SU-DHL-6 (cell line): ENCODE data around the gene NCDN.

Source experiments
- H2AFZ ChIP-seq: fragments of 200-600 bp; sonication (generic); 2 replicates; pipeline ENCODE4 v1.6.1; 2014; ENCODE audit warnings: low read depth, mild to moderate bottlenecking, moderate library complexity, mixed read lengths, antibody characterized with exemption, low read length; ENCODE audit not compliant: severe bottlenecking
- H3F3A ChIP-seq: fragments of 200-600 bp; shearing (Covaris generic); 2 replicates; pipeline ENCODE4 v1.6.0; 2016; ENCODE audit warnings: antibody characterized with exemption, mild to moderate bottlenecking; ENCODE audit not compliant: insufficient read depth
- H3K27ac ChIP-seq: fragments of 200-600 bp; sonication (generic); 2 replicates; pipeline ENCODE4 v1.5.1; 2016; ENCODE audit warnings: low read depth, mild to moderate bottlenecking, low read length, moderate library complexity, mixed read lengths
- H3K27me3 ChIP-seq: fragments of 200-600 bp; sonication (generic), shearing (Covaris generic); 2 replicates; pipeline ENCODE4 v1.6.0; 2014; ENCODE audit warnings: mild to moderate bottlenecking, low read length
- H3K36me3 ChIP-seq: fragments of 200-600 bp; sonication (generic); 2 replicates; pipeline ENCODE4 v1.6.1; 2014; ENCODE audit warnings: mild to moderate bottlenecking, low read length, mixed read lengths
- H3K4me2 ChIP-seq: fragments of 300-600, 200-600 bp; shearing (Covaris generic), sonication (generic); 2 replicates; pipeline ENCODE4 v1.6.0; 2014; ENCODE audit warnings: low read length, low read depth, mild to moderate bottlenecking; ENCODE audit not compliant: poor library complexity, severe bottlenecking
- H3K4me3 ChIP-seq: fragments of 200-600 bp; sonication (generic); 2 replicates; pipeline ENCODE4 v1.5.1; 2014; ENCODE audit warnings: antibody characterized with exemption, low read length, mild to moderate bottlenecking, mixed read lengths; ENCODE audit not compliant: insufficient read depth, poor library complexity, severe bottlenecking
- H3K79me2 ChIP-seq: fragments of 200-600 bp; sonication (generic); 2 replicates; pipeline ENCODE4 v1.6.1; 2014; ENCODE audit warnings: mild to moderate bottlenecking, low read length, moderate library complexity; ENCODE audit not compliant: insufficient read depth
- H3K9ac ChIP-seq: fragments of 200-600 bp; sonication (generic); 2 replicates; pipeline ENCODE4 v1.7.0; 2014; ENCODE audit warnings: mild to moderate bottlenecking, low read length
- H3K9me2 ChIP-seq: fragments of 200-600 bp; sonication (generic); replicated peaks from 2 replicates; pipeline ENCODE4 v1.6.1; 2014; ENCODE audit warnings: low read length; ENCODE audit not compliant: insufficient read depth
- H3K9me3 ChIP-seq: fragments of 200-600 bp; sonication (generic); 2 replicates; pipeline ENCODE4 v1.6.1; 2014; ENCODE audit warnings: low read length, mixed read lengths; ENCODE audit not compliant: insufficient read depth
- H4K20me1 ChIP-seq: fragments of 200-600 bp; sonication (generic); 2 replicates; pipeline ENCODE4 v1.6.1; 2014; ENCODE audit warnings: low read depth, mild to moderate bottlenecking, antibody characterized with exemption, low read length, moderate library complexity, mixed read lengths
- CTCF ChIP-seq: fragments of 200-600 bp; sonication (generic); IDR thresholded peaks from one replicate; pipeline ENCODE4 v1.5.1; 2017; ENCODE audit warnings: antibody characterized with exemption, mild to moderate bottlenecking, low read length, moderate library complexity; ENCODE audit not compliant: insufficient read depth, poor library complexity, severe bottlenecking
- EZH2phosphoT487 ChIP-seq: fragments of 200-600 bp; sonication (generic), shearing (Covaris generic); conservative IDR thresholded peaks from 2 replicates; pipeline ENCODE4 v1.6.1; 2018; ENCODE audit warnings: mild to moderate bottlenecking, antibody characterized with exemption, low read length, moderate library complexity, mixed read lengths

The NCDN gene

GRCh38 chr1:35557118-35557610, 435 bp upstream of the NCDN start, which contains the start of gene KIAA0319L:
KIAA0319L (minus strand) TSS chr1:35557403; CDS start chr1:35554491, 2,912 bp downstream.
- H2AFZ ChIP-seq, result peak within 1 kb of the TSS; percentile 78
- peaks cover 12% of the 10 kb centered on the region; the same call in 1 of the 2 replicates for H3F3A ChIP-seq
- peaks cover 29% of the 10 kb centered on the region for H3K79me2 ChIP-seq
- H3K4me2 ChIP-seq, result peak within 1 kb of the TSS; percentile 66
- no peaks in the 10 kb centered on the region for H3K9me2 ChIP-seq
- H3K36me3 ChIP-seq, result no peaks in the 10 kb centered on the region
- H3K9me3 ChIP-seq, result no peaks in the 10 kb centered on the region
- peak within 1 kb of the TSS; percentile 72 for H3K27ac ChIP-seq
- peak within 1 kb of the TSS; percentile 86 for H3K4me3 ChIP-seq
- H3K9ac ChIP-seq, result peak within 1 kb of the TSS; percentile 79
- no peaks in the 10 kb centered on the region for H4K20me1 ChIP-seq
- no peaks in the 10 kb centered on the region for H3K27me3 ChIP-seq
- TF ChIP-seq CTCF, result no peak
- TF ChIP-seq EZH2phosphoT487, result no peak

- no peaks in the 10 kb centered on the region for H4K20me1 ChIP-seq
- peak overlapping the region; percentile 66 for H3K4me2 ChIP-seq
- H2AFZ ChIP-seq, result peak overlapping the region; percentile 49
- H3K79me2 ChIP-seq, result peaks cover 29% of the 10 kb centered on the region
- no peak for TF ChIP-seq CTCF
- no peak for TF ChIP-seq EZH2phosphoT487
- H3K27me3 ChIP-seq, result no peaks in the 10 kb centered on the region
- H3K9me3 ChIP-seq, result no peaks in the 10 kb centered on the region
- peak overlapping the region; percentile 79 for H3K9ac ChIP-seq
- peak overlapping the region; percentile 86 for H3K4me3 ChIP-seq
- no peaks in the 10 kb centered on the region for H3K9me2 ChIP-seq
- H3F3A ChIP-seq, result peaks cover 12% of the 10 kb centered on the region; the same call in 1 of the 2 replicates
- no peaks in the 10 kb centered on the region for H3K36me3 ChIP-seq
- H3K27ac ChIP-seq, result peak overlapping the region; percentile 47
These were observed 1.0 kb downstream of the NCDN start for GRCh38 chr1:35558374-35559316.

- H3K4me3 ChIP-seq, result no peak overlapping the region
- no peak overlapping the region for H2AFZ ChIP-seq
- peaks cover 12% of the 10 kb centered on the region; the same call in 1 of the 2 replicates for H3F3A ChIP-seq
- H3K9me3 ChIP-seq, result no peaks in the 10 kb centered on the region
- peak overlapping the region; percentile 66 for H3K4me2 ChIP-seq
- no peak overlapping the region for H3K9ac ChIP-seq
- peaks cover 29% of the 10 kb centered on the region for H3K79me2 ChIP-seq
- no peaks in the 10 kb centered on the region for H3K36me3 ChIP-seq
- no peaks in the 10 kb centered on the region for H3K27me3 ChIP-seq
- H3K27ac ChIP-seq, result 0 out of 2 replicates have a peak overlapping the region, but pooled peaks have one; percentile 1
- H4K20me1 ChIP-seq, result no peaks in the 10 kb centered on the region
- TF ChIP-seq CTCF (no peak), EZH2phosphoT487 (no peak)
- no peaks in the 10 kb centered on the region for H3K9me2 ChIP-seq
These were observed 1.8 kb downstream of the NCDN start for GRCh38 chr1:35559317-35559944.
